ENCODE data around the gene COG5.

COG5 gene

DNA sequence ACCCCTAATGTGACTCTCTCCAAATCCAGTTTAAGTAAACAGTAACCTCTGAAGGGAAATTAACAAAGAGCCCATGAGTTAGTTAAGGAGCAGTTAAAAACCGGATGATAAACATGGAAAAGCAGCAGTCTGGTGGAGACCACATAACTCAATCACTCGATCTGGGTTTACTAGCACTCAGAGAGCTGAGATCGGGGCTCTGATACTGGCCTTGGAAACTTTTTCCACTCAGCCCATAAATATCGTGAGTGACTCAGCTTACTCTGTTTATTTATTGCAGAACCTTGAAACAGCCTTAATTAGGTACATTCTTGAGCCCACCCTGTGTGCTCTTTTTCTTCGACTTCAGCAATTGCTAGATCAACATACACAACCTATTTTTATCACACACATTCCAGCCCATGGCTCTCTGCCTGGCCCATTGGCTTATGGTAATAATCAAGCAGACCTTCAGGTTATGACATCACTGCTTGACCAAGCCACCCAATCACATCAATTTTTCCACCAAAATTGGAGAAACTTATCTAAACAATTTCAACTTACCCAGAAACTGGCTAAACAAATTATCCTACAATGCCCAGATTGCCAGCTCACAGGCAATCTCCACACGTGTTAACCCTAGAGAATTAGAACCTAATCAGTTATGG is 176.0 kb downstream of the COG5 start:
- DNase-seq, result no peak

- DNase-seq, result peak; percentile 55
Observed at GRCh38 chr7:107387128-107387527, 176.6 kb downstream of the COG5 start.

DNA sequence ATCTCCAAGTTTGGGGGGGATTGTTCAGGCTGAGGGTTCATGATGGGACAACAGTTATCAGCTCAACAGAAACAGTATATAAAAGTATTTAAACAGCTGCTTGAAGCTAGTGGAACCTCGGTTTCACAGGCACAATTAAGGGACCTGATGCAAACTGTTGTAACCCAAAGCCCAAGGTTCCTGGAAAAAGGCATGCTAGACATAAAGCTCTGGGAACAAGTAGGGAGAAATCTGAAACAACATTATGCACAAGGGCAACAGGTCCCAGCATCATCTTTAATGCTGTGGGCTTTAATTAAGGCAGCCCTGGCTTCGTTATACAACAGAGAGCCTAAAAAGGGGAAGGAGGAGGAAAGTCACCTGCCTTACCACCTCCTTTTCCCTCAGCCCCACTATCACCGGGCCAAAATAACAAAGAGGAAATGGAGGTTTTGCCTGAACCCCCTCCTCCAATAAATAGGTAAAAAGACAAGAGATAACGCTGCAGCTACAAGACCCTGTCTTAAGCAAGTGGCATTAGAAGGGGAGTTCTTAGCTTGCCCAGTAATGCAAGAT is 177.1 kb downstream of the COG5 start:
- peak; percentile 42 for DNase-seq

- DNase-seq, result no peak
Observed at GRCh38 chr7:107384025-107384424, 179.7 kb downstream of the COG5 start.

GRCh38 chr7:107383203-107383602 is 180.5 kb downstream of the COG5 start:
- DNase-seq, result no peak

DNA sequence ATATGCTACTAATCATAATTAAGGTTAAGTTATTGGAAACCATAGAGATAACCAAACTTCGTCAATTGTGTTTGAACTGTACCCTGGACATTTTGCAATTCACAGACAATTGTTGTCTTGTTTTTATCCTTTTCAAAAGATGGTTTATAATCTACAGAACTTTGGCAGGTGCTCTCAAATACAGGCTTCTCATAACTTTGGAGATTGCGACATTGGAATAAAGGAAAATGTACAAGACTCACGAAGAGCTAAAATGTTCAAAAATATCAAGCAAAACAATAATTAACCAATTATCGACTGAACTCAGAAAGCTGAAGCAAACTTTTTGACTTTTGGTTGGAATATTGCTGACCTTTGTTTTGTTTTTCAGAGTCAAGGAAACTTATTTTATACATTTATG is 182.3 kb downstream of the COG5 start:
- DNase-seq, result no peak

DNA sequence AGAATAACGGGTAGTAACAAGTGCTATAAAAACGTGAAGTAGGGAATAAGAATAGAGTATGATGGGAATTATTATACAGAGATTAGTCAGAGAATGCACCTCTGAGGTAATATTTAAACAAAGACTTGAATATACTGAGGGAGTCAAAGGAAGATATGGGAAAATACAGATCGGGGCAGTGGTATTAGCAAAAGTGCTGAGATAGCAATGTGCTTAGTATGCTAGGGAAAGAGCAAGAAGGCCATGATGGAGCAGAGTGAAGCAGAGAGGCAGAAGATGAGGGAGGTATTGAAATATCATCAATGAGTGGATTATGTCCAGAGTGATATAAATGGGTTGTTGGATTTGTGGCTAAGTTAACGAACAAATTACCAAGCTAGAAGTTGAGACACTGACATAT is 190.4 kb downstream of the COG5 start:
- no peak for DNase-seq

DNA sequence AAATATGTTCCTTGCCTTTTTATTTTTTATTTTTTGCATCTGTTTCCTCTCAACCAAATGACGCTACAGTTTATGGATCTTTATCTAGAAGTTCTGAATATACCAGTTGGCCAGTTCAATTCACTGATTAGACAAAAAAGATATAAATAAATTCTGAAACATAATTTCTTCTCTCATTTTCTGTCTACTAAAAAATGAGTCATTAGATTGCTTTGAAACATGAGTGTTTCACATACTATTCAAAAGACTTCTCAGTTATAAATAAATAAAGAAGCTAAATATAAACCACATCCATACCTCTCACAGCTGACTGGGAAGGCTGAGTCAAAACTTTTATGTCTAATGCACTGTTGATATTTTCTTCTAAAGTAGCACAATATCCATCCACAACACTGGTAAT is 191.4 kb downstream of the COG5 start:
- DNase-seq, result no peak

GRCh38 chr7:107370816-107371215 is 192.9 kb downstream of the COG5 start:
- no peak for DNase-seq

DNA sequence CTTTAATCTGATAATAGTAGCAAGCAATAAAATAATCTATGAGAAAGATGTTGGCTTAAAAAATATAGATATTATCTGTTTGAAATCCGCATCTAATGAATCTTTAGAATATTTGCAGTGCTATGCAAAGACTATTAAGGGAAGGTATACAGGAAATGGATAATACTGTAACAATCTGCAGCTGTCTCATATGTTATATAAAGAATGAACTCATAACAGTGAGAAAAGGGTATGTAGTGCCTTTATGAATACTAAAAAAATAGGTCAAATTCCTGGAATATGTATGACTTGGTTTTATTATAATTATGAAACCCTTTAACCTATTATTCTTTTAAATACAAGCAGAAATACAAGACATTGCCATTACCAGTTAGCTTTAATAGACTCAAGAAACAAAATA is 198.9 kb downstream of the COG5 start:
- no peak for DNase-seq

DNA sequence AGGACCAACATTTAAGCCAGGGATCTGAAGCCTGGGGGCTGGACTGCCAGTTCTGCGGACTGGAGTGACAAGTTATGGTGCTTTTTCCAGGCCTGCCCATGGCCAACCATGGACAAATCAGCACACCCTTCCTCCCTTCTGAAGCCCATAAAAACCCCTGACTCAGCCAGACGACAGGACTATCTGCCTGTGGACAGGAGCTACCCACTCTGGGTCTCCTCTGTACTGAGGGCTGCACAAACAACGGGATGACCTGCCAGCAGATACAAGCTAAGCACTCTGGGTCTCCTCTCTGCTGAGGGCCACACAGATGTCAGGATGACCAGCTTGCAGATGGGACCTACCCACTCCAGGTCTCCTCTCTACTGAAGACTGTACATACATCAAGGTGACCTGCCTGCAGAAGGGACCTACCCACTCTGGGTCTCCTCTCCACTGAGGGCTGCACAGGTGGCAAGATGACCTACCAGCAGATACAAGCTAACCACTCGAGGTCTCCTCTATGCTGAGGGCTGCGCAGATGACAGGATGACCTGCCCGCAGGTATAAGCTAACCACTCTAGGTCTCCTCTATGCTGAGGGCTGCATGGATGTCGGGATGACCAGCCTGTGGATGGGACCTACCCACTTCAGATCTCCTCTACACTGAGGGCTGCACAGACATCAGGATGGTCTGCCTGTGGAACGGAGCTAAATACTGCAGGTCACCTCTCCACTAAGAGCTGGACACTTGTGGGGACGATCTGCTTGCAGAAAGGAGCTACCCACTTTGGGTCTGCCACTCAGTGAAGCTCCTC is 204.0 kb downstream of the COG5 start:
- DNase-seq, result no peak

GRCh38 chr7:107355616-107356015 is 208.1 kb downstream of the COG5 start:
- DNase-seq, result no peak

DNA sequence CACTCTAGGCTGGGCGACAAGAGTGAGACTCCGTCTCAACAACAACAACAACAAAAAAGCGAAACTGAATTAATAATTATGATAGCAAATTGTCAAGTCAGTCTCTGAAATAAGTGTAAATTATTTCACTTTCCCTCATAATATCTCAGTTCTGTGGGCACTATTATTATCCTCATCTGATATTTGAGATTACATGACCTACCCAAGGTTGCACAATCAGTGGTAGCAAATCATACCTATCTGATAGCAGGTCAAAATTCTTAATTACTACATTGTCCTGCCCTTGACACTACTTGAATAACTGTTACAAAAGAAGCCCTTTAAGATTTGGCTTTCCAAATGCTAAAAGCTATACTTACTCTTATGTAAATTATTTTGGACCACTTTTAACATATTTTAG is 209.1 kb downstream of the COG5 start:
- no peak for DNase-seq

GRCh38 chr7:107353701-107354100 is 210.0 kb downstream of the COG5 start:
- DNase-seq, result no peak

GRCh38 chr7:107345898-107346297 is 217.8 kb downstream of the COG5 start:
- no peak for DNase-seq

DNA sequence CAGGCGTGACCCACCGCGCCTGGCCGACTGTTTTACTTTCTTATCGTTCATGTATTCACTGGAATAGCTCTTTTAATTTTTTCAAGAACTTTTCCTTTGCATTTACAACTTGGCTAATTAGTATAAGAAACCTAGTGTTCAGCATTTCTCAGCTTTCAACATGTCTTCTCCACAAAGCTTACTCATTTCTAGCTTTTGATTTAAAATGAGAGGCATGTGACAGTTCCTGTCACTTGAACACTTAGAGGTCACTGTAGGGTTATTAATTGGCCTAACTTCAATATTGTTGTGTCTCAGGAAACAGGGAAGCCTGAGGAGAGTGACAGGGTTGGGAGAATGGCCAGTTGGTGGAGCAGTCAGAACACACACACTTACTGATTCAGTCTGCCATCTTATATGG is 218.9 kb downstream of the COG5 start:
- DNase-seq, result no peak

DNA sequence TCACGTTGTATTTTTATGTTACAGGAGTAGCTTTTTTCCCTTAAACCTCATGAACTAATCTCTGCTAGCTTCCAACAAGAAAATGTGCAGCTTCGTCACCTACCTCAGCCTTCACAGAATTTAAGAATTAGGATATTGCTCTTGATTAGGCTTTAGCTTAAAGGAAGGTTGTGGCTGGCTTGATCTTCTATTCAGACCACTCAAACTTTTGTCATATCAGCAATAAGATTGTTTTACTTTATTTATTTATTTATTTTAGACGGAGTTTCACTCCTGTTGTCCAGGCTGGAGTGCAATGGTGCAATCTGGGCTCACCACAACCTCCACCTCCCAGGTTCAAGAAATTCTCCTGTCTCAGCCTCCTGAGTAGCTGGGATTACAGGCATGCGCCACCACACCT is 219.4 kb downstream of the COG5 start:
- no peak for DNase-seq

DNA sequence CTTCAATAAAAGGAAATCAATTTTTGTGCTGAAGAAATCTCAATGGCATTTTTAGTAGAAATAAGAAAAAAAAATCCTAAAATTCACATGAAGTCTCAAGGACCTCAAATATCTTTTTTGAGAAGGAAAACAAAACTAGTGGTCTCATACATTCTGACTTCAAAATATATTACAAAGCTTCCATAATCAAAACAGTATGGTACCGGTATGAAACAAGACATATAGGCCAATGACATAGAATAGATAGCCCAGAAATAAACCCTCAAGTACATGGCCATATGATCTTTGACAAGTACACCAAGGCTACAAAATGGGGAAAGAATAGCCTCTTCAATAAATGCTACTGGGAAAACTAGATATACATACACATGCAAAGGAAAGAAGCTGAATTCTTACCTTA is 225.6 kb downstream of the COG5 start:
- DNase-seq, result no peak

DNA sequence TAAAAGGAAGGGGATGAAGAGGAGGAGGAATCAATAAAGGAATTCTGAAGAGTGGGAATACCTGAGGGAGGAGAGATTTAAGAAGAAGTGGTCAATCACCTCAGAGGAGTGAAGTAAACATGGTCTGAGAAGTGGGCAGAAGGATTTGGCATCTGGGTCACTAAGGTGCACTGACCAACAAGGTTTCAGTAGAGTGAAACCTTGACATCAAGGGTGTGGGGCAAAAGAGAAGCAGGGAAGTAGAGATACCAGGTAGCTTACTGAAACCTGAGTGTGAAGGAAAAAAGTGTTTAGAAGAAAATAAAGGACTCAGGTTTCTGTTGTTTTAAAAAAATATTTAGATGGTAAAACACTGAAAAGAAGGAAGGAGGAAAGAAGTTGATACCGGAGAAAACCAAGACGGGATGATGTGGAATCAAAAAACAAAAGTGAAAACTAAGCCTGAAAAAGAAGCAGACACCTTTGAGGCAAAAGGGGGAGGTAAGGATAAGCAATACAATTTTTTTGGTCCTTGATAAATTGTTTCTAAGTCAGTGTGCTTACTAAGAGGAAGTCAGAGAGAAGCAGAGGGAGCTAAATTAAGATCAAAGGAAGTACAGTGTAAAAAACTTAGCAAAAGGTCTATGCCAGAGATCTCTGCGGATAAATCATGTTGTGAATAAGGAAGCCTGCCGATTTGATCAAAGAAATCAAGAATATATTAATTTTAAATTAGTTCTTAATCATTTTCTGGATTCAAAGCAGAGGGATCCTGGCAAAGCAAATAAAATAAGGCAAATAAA is 231.0 kb downstream of the COG5 start:
- no peak for DNase-seq

GRCh38 chr7:107330478-107330877 is 233.2 kb downstream of the COG5 start:
- DNase-seq, result no peak

GRCh38 chr7:107327986-107328569 is 235.6 kb downstream of the COG5 start:
- no peak for DNase-seq

DNA sequence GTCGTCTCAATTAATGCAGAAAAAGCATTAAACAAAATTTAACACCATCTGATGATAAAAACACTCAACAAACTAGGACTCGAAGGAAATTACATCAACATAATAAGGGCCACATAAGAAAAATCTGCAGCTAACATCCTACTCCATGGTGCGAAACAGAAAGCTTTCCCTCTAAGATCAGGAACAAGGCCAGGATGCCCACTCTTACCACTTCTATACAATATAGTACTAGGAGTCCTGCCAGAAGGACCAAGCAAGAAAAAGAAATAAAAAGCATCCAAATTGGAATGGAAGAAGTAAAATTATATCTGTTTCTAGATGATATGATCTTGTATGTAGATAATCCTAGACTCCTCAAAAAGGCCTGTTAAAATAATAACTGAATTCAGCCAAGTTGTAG is 237.7 kb downstream of the COG5 start:
- no peak for DNase-seq

- DNase-seq, result peak; percentile 90
Observed at GRCh38 chr7:107322015-107322414, 241.7 kb downstream of the COG5 start.
